Measurements from ENCODE around the gene RAB38.

RAB38 gene

DNA sequence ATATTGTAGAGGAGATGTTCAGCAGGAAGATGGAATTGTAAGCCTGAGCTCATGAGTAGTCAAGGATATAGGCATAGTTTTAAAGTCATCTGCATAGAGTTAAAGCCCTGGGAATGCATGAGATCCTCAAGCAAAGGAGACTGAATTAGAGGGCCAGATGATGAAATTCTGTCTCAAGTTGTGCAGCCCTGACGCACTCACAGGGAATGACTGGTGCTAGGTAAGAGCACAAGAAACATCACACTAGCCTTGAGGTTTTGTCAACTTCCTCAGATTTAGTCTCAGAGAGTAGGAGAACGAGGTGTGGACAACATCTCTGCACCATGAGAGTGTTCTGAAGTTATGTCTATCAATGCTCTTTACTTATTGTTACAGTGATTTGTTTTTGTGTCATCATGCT lies 5.8 kb downstream of the RAB38 start:
- no peak for DNase-seq

DNA sequence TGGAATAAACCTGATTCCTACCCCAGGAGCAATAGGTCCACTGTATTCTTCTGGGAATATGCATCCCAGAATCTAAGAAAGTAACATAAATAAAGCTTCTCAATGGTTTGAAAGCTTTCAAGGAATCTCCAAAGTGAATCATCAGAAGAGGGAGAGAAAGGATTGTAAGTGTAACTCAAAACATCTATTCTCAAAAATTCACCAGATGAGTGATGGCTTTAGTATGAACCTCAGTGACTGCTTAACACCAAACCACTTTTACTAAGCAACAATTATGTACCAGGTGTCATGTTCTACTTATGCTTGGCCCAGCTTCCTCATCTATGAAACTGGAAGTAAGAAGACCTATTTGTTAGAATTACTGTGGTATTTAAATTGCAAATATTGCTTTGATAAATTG lies 7.4 kb downstream of the RAB38 start:
- no peak for DNase-seq

DNA sequence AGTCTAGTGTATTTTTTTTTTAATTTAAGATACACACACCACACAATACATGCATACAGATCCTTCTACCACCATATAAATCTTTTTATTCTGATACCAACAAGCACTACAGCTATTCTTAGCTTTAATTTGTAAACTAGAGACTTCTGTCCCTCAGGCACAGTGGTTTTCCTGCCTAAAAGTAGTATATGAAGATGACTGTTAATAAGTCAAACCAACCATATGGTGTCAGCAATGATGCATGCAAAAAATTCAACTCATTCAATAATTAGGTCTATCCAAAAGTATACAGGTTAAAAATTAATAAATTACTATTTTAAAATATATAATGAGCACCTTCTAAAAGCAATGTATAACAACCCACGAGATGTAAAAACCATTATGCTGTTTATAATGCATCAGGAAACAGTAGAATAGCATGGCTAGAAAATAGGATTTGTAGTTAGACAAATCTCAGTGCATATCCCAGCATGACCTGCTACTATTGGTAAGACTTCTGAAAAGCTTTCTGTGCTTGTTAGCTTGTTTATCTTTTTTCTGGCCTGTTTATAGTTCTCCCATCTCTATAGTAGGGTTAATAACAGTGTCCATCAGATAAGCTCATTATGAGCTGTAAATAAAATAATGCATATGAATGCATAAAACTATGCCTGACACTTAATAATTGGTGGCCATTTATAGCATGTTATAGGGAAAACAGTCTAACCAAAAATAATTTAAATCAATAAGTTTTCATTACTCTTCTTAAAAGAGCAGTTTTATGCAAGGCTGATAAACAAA lies 10.2 kb downstream of the RAB38 start:
- DNase-seq, result no peak

DNA sequence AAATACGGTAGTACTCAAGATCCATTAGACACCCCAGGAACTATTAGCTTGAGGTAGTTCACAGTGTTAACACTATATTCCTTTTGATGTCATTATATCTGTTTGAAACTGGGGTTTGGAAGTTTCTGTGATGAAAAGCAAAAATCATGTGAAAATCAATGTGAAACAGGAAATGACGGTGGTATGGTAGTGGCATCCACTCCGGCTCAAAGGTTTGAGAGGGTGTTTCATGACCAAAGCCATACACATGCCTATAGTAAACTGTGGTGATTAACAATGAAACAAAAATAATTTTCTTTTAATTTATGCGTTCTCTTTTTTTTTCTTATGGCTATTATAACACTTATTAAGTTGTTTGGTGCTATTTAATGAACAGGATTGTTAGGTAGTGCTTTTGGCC lies 10.9 kb downstream of the RAB38 start:
- no peak for DNase-seq

DNA sequence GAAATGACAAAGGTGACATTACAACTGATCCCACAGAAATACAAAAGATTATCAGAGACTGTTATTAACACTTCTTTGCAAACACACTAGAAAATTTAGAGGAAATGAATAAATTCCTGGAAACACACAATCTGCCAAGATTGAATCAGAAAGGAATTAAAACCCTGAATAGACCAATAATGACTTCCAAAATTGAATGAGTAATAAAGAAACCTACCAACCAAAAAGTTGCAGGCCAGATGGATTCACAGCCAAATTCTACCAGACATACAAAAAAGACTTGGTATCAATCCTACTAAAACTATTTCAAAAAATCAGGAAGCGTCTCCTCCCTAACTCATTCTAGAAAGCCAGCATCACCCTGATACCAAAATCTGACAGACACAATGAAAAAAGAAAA lies 17.2 kb downstream of the RAB38 start:
- DNase-seq, result no peak

DNA sequence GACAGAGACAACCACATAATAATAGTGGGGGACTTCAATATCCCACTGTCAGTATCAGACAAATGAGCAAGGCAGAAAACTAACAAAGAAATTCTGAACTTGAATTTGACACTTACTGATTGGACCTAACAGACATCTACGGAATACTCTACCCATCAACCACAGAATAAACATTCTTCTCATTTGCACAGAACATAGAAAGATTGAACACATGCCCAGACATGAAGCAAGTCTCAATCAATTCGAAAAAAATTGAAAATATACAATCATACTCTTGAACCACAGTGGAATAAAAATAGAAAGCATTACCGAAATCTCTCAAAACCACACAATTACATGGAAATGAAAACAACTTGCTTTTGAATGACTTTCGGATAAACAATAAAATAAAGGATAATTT lies 17.9 kb downstream of the RAB38 start:
- DNase-seq, result no peak

DNA sequence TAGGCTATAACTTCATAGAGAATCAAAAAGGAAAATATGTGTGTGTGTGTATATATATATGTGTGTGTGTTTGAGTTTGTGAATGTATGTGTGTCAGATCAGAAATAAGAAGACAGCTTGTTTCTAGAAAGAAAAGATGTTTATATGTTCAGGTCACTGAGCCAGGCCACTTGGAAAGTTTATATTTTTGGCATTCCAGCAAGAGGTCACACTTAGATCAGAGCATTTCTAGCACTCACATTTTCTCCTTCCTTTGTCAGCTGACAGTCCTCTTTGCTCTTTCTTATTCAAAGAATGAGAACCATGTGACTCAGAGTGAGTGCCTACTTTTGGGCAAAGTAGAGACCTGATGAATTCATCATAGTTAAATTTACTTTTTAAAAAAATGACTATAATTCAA lies 22.9 kb downstream of the RAB38 start:
- DNase-seq, result no peak

DNA sequence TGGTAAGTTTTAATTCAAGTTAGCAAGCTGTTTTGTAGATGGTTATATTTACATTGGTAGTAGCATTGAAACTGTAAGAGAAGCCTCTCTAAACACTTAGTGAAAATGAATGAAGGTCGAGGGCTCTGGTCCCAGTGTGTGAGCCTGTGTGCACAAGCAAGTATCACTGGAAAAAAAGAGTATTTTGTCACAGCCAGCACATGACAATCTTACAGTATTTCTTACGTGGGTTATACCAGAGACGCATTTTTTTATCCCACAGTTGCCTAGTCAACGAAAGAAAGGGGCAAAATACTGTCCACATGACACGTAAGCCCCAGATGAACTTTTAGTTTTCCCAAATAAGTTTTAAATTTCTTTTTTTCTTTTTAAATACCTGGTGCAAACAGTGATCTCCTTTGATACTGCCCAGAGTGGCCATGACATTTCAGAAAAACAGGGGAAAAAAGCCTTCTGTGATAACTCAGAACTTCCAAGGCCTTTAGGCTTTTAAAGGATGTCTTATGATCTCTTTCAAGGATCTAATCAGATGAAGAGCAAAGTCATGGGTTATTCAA lies 23.5 kb downstream of the RAB38 start:
- no peak for DNase-seq

DNA sequence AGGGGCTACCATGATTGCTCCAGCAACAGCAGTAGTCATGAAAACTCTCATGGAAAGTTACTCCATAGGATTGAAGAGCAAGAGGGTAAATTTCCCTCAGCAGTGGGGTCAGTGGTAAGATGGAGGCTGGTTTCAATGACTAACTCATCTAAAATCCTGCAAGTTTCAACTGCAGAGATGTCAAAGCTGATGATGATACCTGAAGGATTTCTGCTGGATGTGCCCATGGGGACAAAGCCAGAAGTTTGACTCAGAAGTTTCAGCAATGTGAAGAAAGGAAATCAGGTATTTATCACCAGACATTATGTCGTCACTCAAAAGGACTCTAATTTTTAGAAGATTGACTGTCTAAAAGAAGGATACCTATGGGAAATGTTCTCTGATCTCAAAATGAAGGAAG lies 29.1 kb downstream of the RAB38 start:
- DNase-seq, result no peak

DNA sequence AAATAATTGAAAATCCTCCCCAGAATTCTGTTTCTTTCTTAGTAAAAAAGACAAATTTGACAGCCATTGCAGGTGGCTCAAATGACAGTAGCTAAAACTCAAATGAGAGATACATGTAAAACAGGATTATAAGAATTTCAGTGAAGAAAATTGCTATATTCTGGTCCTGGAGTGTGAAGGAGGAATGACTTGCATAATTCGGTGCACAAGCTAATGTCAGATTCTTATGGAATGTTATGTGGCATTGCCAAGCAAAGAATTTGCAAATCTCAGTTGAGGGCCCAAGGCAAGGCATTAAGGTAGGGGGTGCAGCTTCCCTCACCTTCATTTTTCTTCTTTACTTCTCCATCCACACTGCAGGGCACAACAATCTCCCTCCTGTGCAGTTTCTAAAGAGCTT lies 35.4 kb downstream of the RAB38 start:
- DNase-seq, result no peak

DNA sequence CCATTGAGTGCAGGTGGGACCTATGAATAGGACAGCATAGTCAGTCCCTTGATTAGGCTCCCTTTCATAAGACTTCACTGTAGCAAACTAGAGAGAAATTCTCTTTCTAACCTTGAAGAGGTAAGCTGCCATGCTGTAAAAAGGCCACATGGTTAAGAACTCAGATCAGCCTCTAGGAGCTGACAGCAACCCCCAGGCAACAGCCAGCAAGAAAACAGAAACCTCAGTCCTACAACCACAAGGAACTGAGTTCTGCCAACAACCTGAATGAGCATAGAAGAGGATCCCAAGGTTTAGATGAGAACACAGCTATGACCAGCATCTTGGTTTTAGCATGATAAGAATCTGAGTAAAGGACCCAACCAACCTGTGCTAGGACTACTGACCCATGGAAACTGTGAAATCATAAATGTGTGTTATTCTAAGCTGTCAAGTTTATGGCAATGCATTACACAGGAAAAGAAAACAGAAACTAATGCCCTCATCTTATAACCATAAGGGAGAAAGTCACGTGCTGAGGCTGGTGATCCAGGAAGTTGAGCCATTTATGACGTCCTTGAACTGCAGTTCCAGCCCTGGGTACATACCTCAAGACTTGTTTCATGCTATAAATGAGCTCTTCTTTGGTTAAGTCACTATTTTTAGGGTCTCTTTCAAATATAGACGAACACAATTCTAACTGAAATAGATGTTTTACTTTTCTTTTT lies 43.3 kb downstream of the RAB38 start:
- DNase-seq, result no peak

DNA sequence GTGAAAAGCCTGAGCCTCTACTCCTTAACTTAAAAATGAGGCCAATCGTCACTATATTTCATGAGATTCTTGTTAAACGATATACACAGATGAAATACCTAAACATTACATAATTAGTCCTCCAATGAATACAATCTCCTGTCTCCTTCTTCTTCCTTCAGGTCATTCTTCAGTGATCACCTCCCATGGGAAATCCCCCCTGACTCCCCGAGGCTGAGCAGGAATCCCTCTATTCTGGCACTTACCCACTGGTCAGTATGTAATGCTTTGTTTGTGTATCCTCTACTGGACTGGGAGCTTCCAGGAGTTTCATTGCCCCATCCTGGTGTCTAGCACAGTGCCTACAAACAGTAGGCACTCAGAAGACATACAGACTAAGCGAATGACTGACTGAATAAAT lies 52.3 kb downstream of the RAB38 start:
- no peak for DNase-seq

DNA sequence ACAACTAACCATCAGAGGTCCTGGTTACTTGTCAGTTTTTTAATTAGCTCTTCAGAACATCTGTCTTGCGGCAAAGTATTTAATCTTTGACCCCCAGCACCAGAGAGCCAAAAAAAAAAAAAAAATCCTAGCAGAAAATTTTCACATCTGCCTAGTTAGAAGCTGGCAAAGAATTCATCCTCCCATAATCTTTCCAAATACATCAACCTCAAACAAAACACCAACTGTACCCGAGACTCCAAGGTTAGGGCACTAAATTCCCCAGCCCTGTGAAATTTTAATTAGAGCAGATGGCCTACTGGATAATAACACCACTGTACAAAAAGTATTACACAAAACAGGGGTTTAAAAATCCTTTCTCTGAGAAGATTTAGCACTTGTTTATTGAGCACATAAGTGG lies 55.7 kb downstream of the RAB38 start:
- no peak for DNase-seq

DNA sequence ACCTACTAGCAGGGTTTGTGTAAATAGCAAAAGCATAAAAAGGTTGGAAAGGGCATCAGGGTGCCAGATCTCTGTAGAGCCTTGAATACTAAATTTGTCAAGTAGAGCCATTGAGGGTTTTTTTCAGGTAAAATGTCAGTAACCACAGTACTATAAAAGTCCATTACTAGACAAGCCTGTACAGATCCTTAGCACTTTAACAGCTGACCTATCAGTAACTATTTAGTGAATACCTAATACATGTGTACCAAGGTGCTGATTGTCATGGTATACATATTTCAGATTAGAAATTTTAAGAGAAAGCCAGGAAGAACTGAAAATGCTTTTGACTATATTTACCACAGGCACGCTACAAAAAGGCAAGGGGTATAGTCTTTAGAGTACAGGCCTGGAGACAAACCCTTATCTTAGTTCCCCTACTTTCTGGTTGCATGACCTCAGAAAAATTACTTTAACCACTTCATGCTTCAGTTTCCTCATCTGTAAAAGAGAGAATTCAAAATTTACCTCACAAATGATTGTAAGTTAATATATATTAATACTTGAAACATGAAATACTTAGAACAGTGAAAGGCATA lies 57.9 kb downstream of the RAB38 start:
- DNase-seq, result no peak

DNA sequence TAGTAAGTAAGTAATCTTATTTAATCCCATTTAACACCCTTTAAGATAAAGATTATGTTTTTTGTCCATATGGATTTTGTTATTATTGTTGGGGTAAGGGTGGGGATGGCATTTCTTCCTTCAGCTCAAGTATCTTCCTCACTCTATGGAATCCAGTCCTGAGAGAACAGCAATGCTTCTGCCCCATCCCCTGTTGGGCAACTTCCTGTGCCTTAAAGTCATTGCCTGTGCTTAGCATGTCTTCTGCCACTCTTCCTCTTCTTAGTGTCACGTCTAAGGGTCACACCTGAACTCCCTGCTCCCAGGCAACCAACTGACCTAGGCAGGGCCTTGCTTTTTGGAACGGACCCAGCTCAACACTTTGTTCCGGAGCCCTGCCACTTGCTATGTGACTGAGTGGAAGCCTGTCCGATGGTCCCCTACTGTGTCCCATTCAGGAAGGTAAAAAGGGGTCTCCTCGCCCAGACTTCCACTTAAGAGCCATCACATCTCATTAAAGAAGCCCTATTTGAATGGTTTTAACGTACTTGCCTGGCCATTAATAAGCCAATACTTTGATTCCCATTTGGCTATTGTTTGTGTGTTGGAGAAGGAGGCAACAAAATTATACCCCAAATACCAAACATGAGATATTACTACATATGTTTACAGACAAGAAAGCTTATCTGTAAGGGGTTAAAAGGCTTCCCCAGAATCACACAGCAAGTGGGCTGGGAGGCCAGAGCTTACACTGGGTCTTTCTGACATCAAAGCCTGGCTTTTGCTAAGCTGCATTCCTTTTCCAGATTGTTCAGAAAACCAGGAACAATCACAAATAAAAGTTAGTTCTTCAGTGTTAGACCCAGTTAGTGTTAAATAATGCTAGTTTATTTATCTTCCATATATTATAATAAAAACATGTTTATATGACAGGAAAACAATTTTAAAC lies 59.2 kb downstream of the RAB38 start:
- no peak for DNase-seq

DNA sequence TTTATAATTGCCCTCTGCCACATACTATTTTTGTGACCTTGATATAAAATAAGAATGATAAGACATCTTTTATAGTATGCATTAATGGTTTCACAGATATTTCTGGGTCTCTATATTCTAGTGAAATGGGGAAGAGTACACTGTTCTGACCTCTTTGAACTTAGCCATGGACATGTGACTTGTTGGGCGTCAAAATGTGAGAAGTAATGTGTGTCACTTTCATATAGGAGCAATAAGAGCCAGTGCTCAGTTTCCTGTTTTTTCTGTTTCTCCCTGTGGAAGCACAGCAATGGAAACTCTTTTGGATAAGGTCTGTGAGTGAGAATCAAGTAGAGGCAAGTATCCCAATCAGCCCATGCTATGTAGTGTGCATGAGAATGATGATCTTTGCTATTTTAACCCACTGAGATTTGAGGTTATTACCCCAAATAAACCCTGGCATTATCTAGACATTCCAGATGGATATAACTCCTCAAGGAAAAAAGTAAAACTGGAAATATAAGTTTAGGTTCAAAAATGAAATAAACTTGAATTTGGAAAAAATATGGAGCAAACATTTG lies 60.7 kb downstream of the RAB38 start:
- DNase-seq, result no peak

DNA sequence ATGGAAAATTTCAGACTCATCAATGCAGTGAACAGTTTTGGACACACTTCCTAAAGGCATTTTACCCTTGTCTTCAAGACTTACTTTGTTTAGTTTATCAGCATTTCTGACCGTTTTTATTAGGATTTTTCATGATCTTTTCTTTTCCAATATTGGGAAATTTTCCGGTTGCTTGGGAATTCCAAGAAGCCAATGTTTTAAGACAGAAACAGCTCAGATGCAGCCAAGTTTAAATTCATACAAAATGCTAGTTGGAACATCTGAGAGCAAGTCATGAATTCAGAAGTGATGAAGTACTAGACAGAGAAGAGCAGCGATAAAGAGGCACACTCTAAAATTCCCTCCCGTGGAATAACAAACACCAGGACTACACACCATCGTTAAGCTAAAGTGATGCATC lies 68.6 kb downstream of the RAB38 start:
- no peak for DNase-seq

DNA sequence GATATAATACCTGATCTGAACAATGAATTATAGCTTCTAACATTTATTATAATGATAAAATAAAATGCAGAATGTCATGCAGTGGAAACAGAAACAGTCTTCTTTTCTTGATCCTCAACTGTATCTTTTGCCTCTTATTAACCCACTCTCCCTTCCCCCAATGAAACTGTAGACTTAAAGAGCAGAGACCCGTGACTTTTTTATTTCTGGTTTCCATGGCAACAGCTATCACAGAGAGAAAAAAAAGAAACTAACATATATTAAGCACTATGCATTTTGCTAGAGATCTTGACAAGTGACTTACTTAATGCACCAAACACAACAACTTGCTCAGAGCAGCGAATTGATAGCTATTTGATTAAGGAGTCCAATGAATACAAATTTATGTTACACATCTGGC lies 69.3 kb downstream of the RAB38 start:
- no peak for DNase-seq

DNA sequence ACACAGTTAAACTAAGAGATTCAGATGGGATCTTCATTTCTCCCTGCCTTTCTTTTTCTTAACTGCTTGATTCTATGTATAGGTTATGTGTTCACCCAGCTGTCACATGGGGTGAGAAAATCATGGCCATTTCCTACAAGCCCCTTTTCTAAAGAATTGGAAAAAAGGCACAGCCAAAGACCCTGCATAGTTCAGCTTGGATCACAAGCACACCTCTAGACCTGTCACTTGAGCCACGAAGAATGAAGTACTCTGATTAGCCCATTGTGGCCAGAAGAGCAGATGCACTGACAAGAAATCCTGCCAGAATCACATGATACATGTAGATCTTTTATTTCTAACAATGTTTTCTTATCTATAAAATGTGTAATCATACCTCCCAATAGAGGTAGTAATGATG lies 69.7 kb downstream of the RAB38 start:
- no peak for DNase-seq

DNA sequence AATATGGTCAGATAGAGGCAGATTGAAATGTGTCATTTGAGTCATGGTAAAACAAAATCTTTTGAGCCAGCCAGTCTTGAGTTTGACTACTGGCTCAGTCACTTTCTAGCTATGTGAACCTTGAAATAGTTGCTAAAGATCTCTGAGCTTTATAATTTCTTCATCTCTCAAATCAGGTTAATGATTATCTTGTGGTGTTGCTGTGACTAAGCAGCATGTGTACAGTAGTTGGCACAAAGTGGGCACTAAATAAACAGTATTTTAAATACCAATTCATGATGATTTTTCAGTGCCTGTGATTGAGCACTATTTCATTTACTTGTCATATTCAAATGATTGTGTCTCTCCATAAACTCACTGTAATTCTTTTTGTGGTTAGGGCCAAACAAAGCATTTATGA lies 70.8 kb downstream of the RAB38 start:
- no peak for DNase-seq

DNA sequence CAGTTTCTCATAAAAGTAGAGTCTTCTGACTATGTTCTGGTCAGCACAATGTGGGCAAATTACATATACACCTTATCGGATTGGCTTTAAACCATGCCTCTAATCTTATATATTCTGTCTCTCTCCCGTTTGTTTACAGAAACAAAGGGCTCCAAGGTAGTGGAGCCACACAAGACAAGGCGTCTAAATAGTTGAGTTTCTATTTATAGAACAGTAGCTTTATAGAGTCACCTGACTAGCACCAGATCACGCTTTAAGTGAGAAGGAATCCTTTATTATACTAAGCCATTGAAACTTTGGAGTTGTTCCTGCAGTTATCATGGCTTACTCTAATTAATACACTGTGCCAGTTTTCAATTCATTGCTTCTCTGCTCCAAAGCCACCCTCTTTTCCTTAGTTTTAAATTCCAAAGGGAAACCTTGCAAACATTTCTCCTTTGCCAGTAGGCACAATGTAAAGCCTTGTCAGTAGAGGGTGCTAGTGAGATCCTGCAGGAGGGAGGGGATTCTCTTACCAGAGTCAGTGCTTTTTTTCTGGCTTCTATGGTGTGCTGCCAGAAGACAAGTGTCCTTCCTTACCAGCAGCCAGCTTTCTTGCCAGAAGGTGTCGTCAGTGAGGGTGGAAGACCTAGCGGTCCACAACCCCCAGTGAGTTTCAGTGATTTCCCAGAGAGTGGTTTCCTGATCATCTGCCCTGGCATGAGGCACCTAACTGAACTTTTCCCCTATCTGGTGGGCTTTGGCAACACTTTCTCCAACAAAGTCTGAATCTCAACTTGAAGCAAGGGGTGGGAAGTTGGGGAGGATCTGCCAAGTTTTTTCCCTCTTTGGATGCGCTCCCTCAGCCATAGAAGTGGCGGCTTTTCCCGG lies 71.7 kb downstream of the RAB38 start:
- no peak for DNase-seq

DNA sequence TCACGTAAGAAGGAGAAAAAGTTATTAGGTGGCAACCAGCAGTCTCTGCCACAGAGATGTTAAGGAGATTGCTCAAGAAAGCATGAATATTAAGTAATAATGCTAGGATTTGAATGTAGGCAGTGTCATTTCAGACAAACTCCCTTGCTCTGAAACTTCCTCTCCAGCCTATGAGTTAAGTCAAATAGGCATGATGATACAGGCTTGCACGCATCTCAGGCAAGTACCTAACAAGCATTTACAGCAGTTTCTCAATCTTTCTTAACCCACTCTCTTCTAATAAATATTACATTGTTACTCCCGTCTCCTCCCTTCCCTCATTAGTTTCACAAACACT lies 72.7 kb downstream of the RAB38 start:
- DNase-seq, result no peak

Data from right forelimb (tissue), 1 donor.